ENCODE measurements around the gene EBNA1BP2.

Gene EBNA1BP2

GRCh38 chr1:43152866-43153265, 19.2 kb downstream of the EBNA1BP2 start:
- H3K27ac ChIP-seq (ENCODE audit: low read depth, low read length): no peak overlapping the region
- H3K9me3 ChIP-seq (ENCODE audit: insufficient read depth, low read length): no peaks in the 10 kb centered on the region
- H3K4me3 ChIP-seq (ENCODE audit: insufficient read depth, low read length, poor library complexity, severe bottlenecking): no peak overlapping the region
- no peak overlapping the region for H3K4me2 ChIP-seq (ENCODE audit: low read depth, low read length, poor library complexity, severe bottlenecking)
- no peak overlapping the region for H3K9ac ChIP-seq (ENCODE audit: low read length)
- no peaks in the 10 kb centered on the region for H3K9me2 ChIP-seq (replicated peaks; ENCODE audit: insufficient read depth, low read length)
- no peak for TF ChIP-seq CTCF (IDR thresholded peaks at IDR 0.05; ENCODE audit: insufficient read depth, low read length, poor library complexity, severe bottlenecking)
- no peak for TF ChIP-seq EZH2phosphoT487 (conservative IDR thresholded peaks at IDR 0.05; ENCODE audit: low read length)
- no peaks in the 10 kb centered on the region for H3K79me2 ChIP-seq (ENCODE audit: insufficient read depth, low read length)
- H4K20me1 ChIP-seq (ENCODE audit: low read depth, low read length): no peaks in the 10 kb centered on the region
- no peaks in the 10 kb centered on the region for H3K36me3 ChIP-seq (ENCODE audit: low read length)
- H3K27me3 ChIP-seq (ENCODE audit: low read length): no peaks in the 10 kb centered on the region
- no peaks in the 10 kb centered on the region for H3F3A ChIP-seq (ENCODE audit: insufficient read depth)
- no peak overlapping the region for H2AFZ ChIP-seq (ENCODE audit: low read depth, low read length, severe bottlenecking)

GRCh38 chr1:43149889-43150288, 22.2 kb downstream of the EBNA1BP2 start:
- H4K20me1 ChIP-seq (ENCODE audit: low read depth, low read length): no peaks in the 10 kb centered on the region
- H3K9me3 ChIP-seq (ENCODE audit: insufficient read depth, low read length): no peaks in the 10 kb centered on the region
- H3K4me2 ChIP-seq (ENCODE audit: low read depth, low read length, poor library complexity, severe bottlenecking): no peak overlapping the region
- no peak overlapping the region for H3K9ac ChIP-seq (ENCODE audit: low read length)
- no peak for TF ChIP-seq EZH2phosphoT487 (conservative IDR thresholded peaks at IDR 0.05; ENCODE audit: low read length)
- TF ChIP-seq CTCF (IDR thresholded peaks at IDR 0.05; ENCODE audit: insufficient read depth, low read length, poor library complexity, severe bottlenecking): no peak
- H3K4me3 ChIP-seq (ENCODE audit: insufficient read depth, low read length, poor library complexity, severe bottlenecking): no peak overlapping the region
- no peaks in the 10 kb centered on the region for H3K27me3 ChIP-seq (ENCODE audit: low read length)
- H3F3A ChIP-seq (ENCODE audit: insufficient read depth): no peaks in the 10 kb centered on the region
- H2AFZ ChIP-seq (ENCODE audit: low read depth, low read length, severe bottlenecking): no peak overlapping the region
- no peaks in the 10 kb centered on the region for H3K36me3 ChIP-seq (ENCODE audit: low read length)
- no peaks in the 10 kb centered on the region for H3K79me2 ChIP-seq (ENCODE audit: insufficient read depth, low read length)
- H3K9me2 ChIP-seq (replicated peaks; ENCODE audit: insufficient read depth, low read length): no peaks in the 10 kb centered on the region
- no peak overlapping the region for H3K27ac ChIP-seq (ENCODE audit: low read depth, low read length)

GRCh38 chr1:43147625-43148327, 24.3 kb downstream of the EBNA1BP2 start:
- Histone ChIP-seq H3K9me2 (replicated peaks; ENCODE audit: insufficient read depth, low read length) (no peaks in the 10 kb centered on the region), H3F3A (ENCODE audit: insufficient read depth) (no peaks in the 10 kb centered on the region), H3K9me3 (ENCODE audit: insufficient read depth, low read length) (no peaks in the 10 kb centered on the region), H3K36me3 (ENCODE audit: low read length) (no peaks in the 10 kb centered on the region), H3K27ac (ENCODE audit: low read depth, low read length) (no peak overlapping the region), H3K4me2 (ENCODE audit: low read depth, low read length, poor library complexity, severe bottlenecking) (no peak overlapping the region), H3K79me2 (ENCODE audit: insufficient read depth, low read length) (no peaks in the 10 kb centered on the region), H3K27me3 (ENCODE audit: low read length) (no peaks in the 10 kb centered on the region), H2AFZ (ENCODE audit: low read depth, low read length, severe bottlenecking) (no peak overlapping the region), H3K4me3 (ENCODE audit: insufficient read depth, low read length, poor library complexity, severe bottlenecking) (no peak overlapping the region), H4K20me1 (ENCODE audit: low read depth, low read length) (no peaks in the 10 kb centered on the region), H3K9ac (ENCODE audit: low read length) (no peak overlapping the region)
- no peak for TF ChIP-seq EZH2phosphoT487 (conservative IDR thresholded peaks at IDR 0.05; ENCODE audit: low read length)
- TF ChIP-seq CTCF (IDR thresholded peaks at IDR 0.05; ENCODE audit: insufficient read depth, low read length, poor library complexity, severe bottlenecking): no peak
